Keratinocyte (primary cell): ENCODE measurements around the gene WT1.

Source experiments
- EZH2 ChIP-seq: IDR thresholded peaks from one replicate; pipeline ENCODE4 v1.6.1; 2012; ENCODE audit warnings: inconsistent platforms, mild to moderate bottlenecking, low read length, moderate library complexity
- TF ChIP-seq, protein P1 (sequence below), 3 experiments: IDR thresholded peaks in 1 of 3; conservative IDR thresholded peaks in 1 of 3; optimal IDR thresholded peaks in 1 of 3; 2 replicates in 2 of 3; 3 replicates in 1 of 3; pipeline versions ENCODE3 to v1.5.1; 2011; ENCODE audit warnings: low read length in 3 of 3, mild to moderate bottlenecking in 3 of 3, moderate library complexity in 2 of 3, control low read depth in 1 of 3, inconsistent platforms in 1 of 3; ENCODE audit not compliant: insufficient read depth in 2 of 3; ENCODE audit errors: extremely low read depth in 1 of 3

DNA sequence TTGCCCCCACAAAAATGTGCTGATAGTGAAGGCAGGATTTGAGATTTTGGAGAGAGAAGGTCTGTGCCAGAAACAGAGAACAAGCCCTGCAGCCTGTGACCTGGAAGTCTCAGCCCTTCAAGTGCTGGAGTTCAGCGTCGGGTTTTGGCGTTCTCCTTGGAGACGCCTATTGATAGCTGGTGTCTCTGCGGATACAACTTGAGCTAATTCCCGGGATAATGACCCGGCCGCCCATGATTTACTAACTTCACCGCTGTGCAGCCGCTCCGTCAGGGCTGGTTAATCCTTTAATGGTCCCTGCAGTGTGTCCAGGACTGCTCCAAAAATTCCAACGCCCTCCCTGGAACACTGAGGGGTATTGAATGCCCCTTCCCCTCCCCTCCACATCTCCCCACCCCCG, 76.6 kb downstream of the WT1 start:
- TF ChIP-seq, protein P1, sequence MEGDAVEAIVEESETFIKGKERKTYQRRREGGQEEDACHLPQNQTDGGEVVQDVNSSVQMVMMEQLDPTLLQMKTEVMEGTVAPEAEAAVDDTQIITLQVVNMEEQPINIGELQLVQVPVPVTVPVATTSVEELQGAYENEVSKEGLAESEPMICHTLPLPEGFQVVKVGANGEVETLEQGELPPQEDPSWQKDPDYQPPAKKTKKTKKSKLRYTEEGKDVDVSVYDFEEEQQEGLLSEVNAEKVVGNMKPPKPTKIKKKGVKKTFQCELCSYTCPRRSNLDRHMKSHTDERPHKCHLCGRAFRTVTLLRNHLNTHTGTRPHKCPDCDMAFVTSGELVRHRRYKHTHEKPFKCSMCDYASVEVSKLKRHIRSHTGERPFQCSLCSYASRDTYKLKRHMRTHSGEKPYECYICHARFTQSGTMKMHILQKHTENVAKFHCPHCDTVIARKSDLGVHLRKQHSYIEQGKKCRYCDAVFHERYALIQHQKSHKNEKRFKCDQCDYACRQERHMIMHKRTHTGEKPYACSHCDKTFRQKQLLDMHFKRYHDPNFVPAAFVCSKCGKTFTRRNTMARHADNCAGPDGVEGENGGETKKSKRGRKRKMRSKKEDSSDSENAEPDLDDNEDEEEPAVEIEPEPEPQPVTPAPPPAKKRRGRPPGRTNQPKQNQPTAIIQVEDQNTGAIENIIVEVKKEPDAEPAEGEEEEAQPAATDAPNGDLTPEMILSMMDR (optimal IDR thresholded peaks at IDR 0.05 in 1 of 3, IDR thresholded peaks at IDR 0.05 in 1 of 3, conservative IDR thresholded peaks at IDR 0.05 in 1 of 3; ENCODE audit: extremely low read depth in 1 of 3, insufficient read depth in 2 of 3, low read length in 3 of 3) = no peak
- no peak for TF ChIP-seq EZH2
